HG03159 (cell line): ENCODE results near the gene CTNNA2.
"Not testable (repeated sequence)": the region's sequence is repeated elsewhere in the genome, so short reads cannot be mapped to it uniquely, and the experiment has no call there.

Experiments
- ATAC-seq: cut with Tn5 transposase; IDR thresholded peaks from one replicate; pipeline ENCODE4 v1.9.1; 2021; ENCODE audit warnings: mild to moderate bottlenecking, moderate library complexity; ENCODE audit not compliant: unreplicated experiment

Gene CTNNA2

GRCh38 chr2:80014637-80015036 is 501.8 kb downstream of the CTNNA2 start:
- ATAC-seq: no peak

GRCh38 chr2:80016171-80016570 is 503.3 kb downstream of the CTNNA2 start:
- no peak for ATAC-seq

GRCh38 chr2:80019571-80020460 is 507.0 kb downstream of the CTNNA2 start:
- ATAC-seq: no peak

- ATAC-seq: no peak
Observed at GRCh38 chr2:80022018-80022417, 509.2 kb downstream of the CTNNA2 start.

GRCh38 chr2:80026040-80026729 is 513.3 kb downstream of the CTNNA2 start:
- ATAC-seq: no peak

GRCh38 chr2:80028051-80028450 is 515.2 kb downstream of the CTNNA2 start:
- no peak for ATAC-seq

GRCh38 chr2:80028584-80028983 is 515.7 kb downstream of the CTNNA2 start:
- ATAC-seq: no peak

GRCh38 chr2:80030135-80030534 is 517.3 kb downstream of the CTNNA2 start:
- no peak for ATAC-seq

- not testable (repeated sequence) for ATAC-seq
Observed at GRCh38 chr2:80032684-80033083, 519.8 kb downstream of the CTNNA2 start.

- no peak for ATAC-seq
Observed at GRCh38 chr2:80035749-80036285, 523.0 kb downstream of the CTNNA2 start.

GRCh38 chr2:80037310-80037709 is 524.5 kb downstream of the CTNNA2 start:
- no peak for ATAC-seq

- ATAC-seq: no peak
Observed at GRCh38 chr2:80040226-80040625, 527.4 kb downstream of the CTNNA2 start.

GRCh38 chr2:80042635-80043034 is 529.8 kb downstream of the CTNNA2 start:
- ATAC-seq: no peak

GRCh38 chr2:80048296-80048695 is 535.4 kb downstream of the CTNNA2 start:
- ATAC-seq: no peak

- no peak for ATAC-seq
Observed at GRCh38 chr2:80050246-80050645, 537.4 kb downstream of the CTNNA2 start.

- no peak for ATAC-seq
Observed at GRCh38 chr2:80053522-80054345, 540.9 kb downstream of the CTNNA2 start.

- no peak for ATAC-seq
Observed at GRCh38 chr2:80054346-80054675, 541.5 kb downstream of the CTNNA2 start.

GRCh38 chr2:80057956-80058355 is 545.1 kb downstream of the CTNNA2 start:
- ATAC-seq: no peak

- ATAC-seq: no peak
Observed at GRCh38 chr2:80058562-80058961, 545.7 kb downstream of the CTNNA2 start.

- no peak for ATAC-seq
Observed at GRCh38 chr2:80059447-80059846, 546.6 kb downstream of the CTNNA2 start.

GRCh38 chr2:80061881-80062280 is 549.0 kb downstream of the CTNNA2 start:
- no peak for ATAC-seq
